Astrocyte (in vitro differentiated cells and primary cell): ENCODE results near the gene KY. TPM values are rescaled to one million over a fixed set of nuclear protein-coding genes. Genes with fewer than 3 reads are reported as not detected.

ENCODE experiments used
- DNase-seq: peaks from one replicate; pipeline ENCODE4 v3.0.0-alpha.2; 2010; ENCODE audit warnings: low read depth
- FAIRE-seq: peaks from 2 replicates; lab custom pipeline; 2011; peaks lifted over from hg19 to GRCh38; lab: Jason Lieb, UNC
- H2AFZ ChIP-seq: 2 replicates; pipeline ENCODE4 v1.6.0; 2012; ENCODE audit warnings: low read depth, low read length, inconsistent platforms
- H3K27ac ChIP-seq: 2 replicates; pipeline ENCODE4 v1.5.1; 2011; ENCODE audit warnings: low read depth, low read length, inconsistent platforms
- H3K27me3 ChIP-seq: 2 replicates; pipeline ENCODE4 v1.6.0; 2011; ENCODE audit warnings: low read length, inconsistent platforms; ENCODE audit not compliant: insufficient read depth
- H3K36me3 ChIP-seq: 2 replicates; pipeline ENCODE4 v1.5.1; 2011; ENCODE audit warnings: low read length, inconsistent platforms; ENCODE audit not compliant: insufficient read depth
- H3K4me1 ChIP-seq: 2 replicates; pipeline ENCODE4 v1.5.1; 2011; ENCODE audit warnings: low read length, inconsistent platforms; ENCODE audit not compliant: insufficient read depth
- H3K4me2 ChIP-seq: 2 replicates; pipeline ENCODE4 v1.6.0; 2012; ENCODE audit warnings: low read length, inconsistent platforms
- H3K4me3 ChIP-seq: 2 replicates; pipeline ENCODE4 v1.5.1; 2011; ENCODE audit warnings: low read depth, mild to moderate bottlenecking, low read length, inconsistent platforms; ENCODE audit not compliant: insufficient read depth
- H3K79me2 ChIP-seq: 2 replicates; pipeline ENCODE4 v1.6.0; 2012; ENCODE audit warnings: mild to moderate bottlenecking, low read length, inconsistent platforms; ENCODE audit not compliant: insufficient read depth
- H3K9ac ChIP-seq: 2 replicates; pipeline ENCODE4 v1.6.0; 2012; ENCODE audit warnings: mild to moderate bottlenecking, low read length, inconsistent platforms
- H3K9me3 ChIP-seq: 2 replicates; pipeline ENCODE4 v1.5.1; 2012; ENCODE audit warnings: low read depth, mild to moderate bottlenecking, low read length, inconsistent platforms; ENCODE audit not compliant: insufficient read depth
- H4K20me1 ChIP-seq: 2 replicates; pipeline ENCODE4 v1.6.0; 2012; ENCODE audit warnings: low read length, inconsistent platforms; ENCODE audit not compliant: insufficient read depth
- H3K27ac Mint-ChIP-seq: one replicate; pipeline ENCODE4 v1.8.0; 2021; ENCODE audit warnings: mild to moderate bottlenecking, mixed read lengths; ENCODE audit not compliant: unreplicated experiment
- H3K27me3 Mint-ChIP-seq: one replicate; pipeline ENCODE4 v1.8.0; 2021; ENCODE audit warnings: low read depth, mixed read lengths; ENCODE audit not compliant: unreplicated experiment
- H3K36me3 Mint-ChIP-seq: one replicate; pipeline ENCODE4 v1.8.0; 2021; ENCODE audit warnings: low read depth, mixed read lengths; ENCODE audit not compliant: unreplicated experiment
- H3K4me1 Mint-ChIP-seq: one replicate; pipeline ENCODE4 v1.8.0; 2021; ENCODE audit warnings: low read depth, mixed read lengths; ENCODE audit not compliant: unreplicated experiment
- H3K4me3 Mint-ChIP-seq: one replicate; pipeline ENCODE4 v1.8.0; 2021; ENCODE audit warnings: mild to moderate bottlenecking, moderate library complexity, mixed read lengths; ENCODE audit not compliant: unreplicated experiment
- H3K9me3 Mint-ChIP-seq: one replicate; pipeline ENCODE4 v1.8.0; 2021; ENCODE audit warnings: mild to moderate bottlenecking, mixed read lengths; ENCODE audit not compliant: unreplicated experiment
- EZH2 ChIP-seq: IDR thresholded peaks from 2 replicates; pipeline ENCODE4 v1.6.1; 2012; ENCODE audit warnings: mild to moderate bottlenecking, low read length, inconsistent platforms; ENCODE audit not compliant: insufficient read depth
- total RNA-seq: library from RNA; stranded (reverse); gene quantifications from 2 replicates; pipeline ENCODE4 v1.2.1, GENCODE V29; 2021
- TF ChIP-seq, protein P1 (sequence below): IDR thresholded peaks from 2 replicates; pipeline ENCODE4 v1.5.1; 2011; ENCODE audit warnings: low read depth, mild to moderate bottlenecking, inconsistent platforms, low read length, moderate library complexity; ENCODE audit not compliant: insufficient read depth

The KY gene
- total RNA-seq, 1 donor from 2014 or later = 0.11 TPM

DNA sequence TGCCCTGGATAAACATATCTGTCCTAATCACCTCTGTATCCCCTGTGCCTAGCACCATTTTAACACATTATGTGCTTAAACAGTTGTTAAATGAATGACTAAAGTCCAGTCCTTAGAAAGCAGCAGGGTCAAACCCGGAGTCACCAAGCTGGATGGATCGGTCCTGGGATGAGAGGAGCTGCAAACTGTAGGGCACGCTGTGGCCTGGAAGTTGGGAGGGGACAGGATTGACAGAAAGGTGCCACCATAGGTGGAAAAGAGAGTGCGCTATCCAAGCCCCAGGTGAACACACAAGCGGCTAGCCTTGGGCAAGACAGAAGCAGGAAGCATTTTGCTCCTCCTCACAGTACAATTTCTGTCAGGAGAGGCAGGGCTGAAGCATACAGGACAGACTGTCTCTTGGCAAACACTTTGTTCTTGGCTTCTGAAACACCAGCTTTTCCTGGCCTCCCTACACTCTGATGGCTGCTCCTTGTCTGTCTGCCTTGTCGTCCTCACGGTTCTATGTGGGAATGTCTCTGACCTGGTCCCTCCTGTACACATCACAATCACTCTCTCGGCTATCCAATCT, 48.4 kb upstream of the KY start:
- no peak for DNase-seq

DNA sequence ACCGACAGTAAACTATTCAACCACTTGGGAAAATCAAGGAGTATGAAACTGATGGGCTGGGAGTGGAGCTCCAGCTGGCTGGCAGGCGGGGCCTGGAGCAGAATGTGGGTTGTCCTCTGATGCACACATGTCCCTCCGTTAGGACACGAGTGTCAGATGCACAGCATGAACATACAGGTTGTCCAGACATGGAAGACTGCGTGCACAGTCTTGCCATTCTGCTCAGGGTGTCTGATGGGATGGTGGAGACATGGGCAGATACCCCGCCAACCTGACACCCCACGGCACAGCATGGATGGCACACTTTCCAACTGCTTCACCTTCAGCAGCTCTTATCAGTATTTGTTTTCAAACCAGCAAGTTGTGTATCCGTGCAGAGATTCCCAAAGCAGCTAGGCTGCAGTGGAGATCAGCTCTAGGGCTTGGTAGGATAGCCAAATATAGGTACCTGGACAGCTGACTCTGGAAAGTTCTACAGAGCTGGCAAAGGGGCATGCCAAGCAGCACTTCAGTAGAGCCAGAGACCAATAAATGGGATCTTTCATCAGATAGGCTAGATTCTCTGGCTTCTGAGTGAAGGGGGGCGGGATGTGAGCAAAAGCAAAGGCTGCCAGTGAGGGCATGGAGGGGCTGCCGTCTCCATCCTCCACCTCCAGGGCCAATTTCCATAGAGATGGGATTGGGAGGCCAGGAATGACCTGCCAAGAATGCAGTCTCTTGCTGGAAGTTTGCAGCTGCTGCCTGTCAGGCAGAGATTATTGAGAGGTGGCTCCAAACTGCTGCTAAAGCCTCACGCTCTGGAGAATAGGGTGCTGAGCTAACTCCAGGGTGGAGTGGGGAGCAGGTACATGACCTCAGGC, 47.2 kb upstream of the KY start:
- Histone ChIP-seq H3K4me2 (no peak overlapping the region), H3K4me1 (no peaks in the 10 kb centered on the region), H3K4me3 (no peak overlapping the region), H3K9ac (no peak overlapping the region), H4K20me1 (no peaks in the 10 kb centered on the region), H2AFZ (no peak overlapping the region), H3K9me3 (no peaks in the 10 kb centered on the region), H3K79me2 (no peaks in the 10 kb centered on the region), H3K36me3 (no peaks in the 10 kb centered on the region), H3K27ac (no peak overlapping the region), H3K27me3 (no peaks in the 10 kb centered on the region)
- no peaks in the 10 kb centered on the region for H3K36me3 Mint-ChIP-seq
- FAIRE-seq (no peak), DNase-seq (no peak)
- no peak overlapping the region for H3K27ac Mint-ChIP-seq
- H3K4me1 Mint-ChIP-seq = no peaks in the 10 kb centered on the region
- TF ChIP-seq EZH2 = no peak
- TF ChIP-seq, protein P1, sequence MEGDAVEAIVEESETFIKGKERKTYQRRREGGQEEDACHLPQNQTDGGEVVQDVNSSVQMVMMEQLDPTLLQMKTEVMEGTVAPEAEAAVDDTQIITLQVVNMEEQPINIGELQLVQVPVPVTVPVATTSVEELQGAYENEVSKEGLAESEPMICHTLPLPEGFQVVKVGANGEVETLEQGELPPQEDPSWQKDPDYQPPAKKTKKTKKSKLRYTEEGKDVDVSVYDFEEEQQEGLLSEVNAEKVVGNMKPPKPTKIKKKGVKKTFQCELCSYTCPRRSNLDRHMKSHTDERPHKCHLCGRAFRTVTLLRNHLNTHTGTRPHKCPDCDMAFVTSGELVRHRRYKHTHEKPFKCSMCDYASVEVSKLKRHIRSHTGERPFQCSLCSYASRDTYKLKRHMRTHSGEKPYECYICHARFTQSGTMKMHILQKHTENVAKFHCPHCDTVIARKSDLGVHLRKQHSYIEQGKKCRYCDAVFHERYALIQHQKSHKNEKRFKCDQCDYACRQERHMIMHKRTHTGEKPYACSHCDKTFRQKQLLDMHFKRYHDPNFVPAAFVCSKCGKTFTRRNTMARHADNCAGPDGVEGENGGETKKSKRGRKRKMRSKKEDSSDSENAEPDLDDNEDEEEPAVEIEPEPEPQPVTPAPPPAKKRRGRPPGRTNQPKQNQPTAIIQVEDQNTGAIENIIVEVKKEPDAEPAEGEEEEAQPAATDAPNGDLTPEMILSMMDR = no peak
- no peak overlapping the region for H3K4me3 Mint-ChIP-seq
- H3K27me3 Mint-ChIP-seq = peaks cover 23% of the 10 kb centered on the region
- no peaks in the 10 kb centered on the region for H3K9me3 Mint-ChIP-seq

More for the DNA sequence above, 48.4 kb upstream of the KY start:
- no peak for FAIRE-seq
- H3K4me3 ChIP-seq = no peak overlapping the region
- H3K27ac ChIP-seq = no peak overlapping the region
- Mint-ChIP-seq H3K36me3 (no peaks in the 10 kb centered on the region), H3K27me3 (peaks cover 28% of the 10 kb centered on the region), H3K27ac (no peak overlapping the region), H3K9me3 (peaks cover 2% of the 10 kb centered on the region), H3K4me1 (no peaks in the 10 kb centered on the region), H3K4me3 (no peak overlapping the region)
- H3K9ac ChIP-seq = no peak overlapping the region
- H3K9me3 ChIP-seq = no peaks in the 10 kb centered on the region
- H3K79me2 ChIP-seq = no peaks in the 10 kb centered on the region
- no peak overlapping the region for H3K4me2 ChIP-seq
- TF ChIP-seq, protein P1 = no peak
- TF ChIP-seq EZH2 = no peak
- H3K4me1 ChIP-seq = no peaks in the 10 kb centered on the region
- H2AFZ ChIP-seq = no peak overlapping the region
- no peaks in the 10 kb centered on the region for H4K20me1 ChIP-seq
- no peaks in the 10 kb centered on the region for H3K27me3 ChIP-seq
- no peaks in the 10 kb centered on the region for H3K36me3 ChIP-seq

DNA sequence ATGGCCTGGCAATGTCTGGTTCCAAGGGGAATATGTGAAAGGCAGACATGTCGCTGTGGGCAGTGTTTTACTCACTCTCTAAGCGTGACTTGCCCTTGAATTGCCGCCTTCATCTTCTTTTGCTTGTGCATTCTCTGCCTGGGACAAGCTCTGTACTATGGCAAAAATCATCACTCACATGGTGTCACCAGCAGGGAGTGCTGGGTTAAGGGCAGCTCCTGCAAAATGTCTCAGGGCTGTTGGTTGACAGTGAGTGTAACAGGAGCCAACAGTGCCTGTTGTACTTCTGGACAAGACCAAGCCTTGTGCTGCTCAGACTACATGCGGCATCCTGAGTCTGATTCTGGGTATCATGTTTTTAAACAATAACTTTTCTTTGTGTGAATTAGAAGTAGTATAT, 45.3 kb upstream of the KY start:
- Histone ChIP-seq H3K27ac (no peak overlapping the region), H2AFZ (no peak overlapping the region), H3K27me3 (no peaks in the 10 kb centered on the region), H3K9me3 (no peaks in the 10 kb centered on the region), H4K20me1 (no peaks in the 10 kb centered on the region), H3K4me3 (no peak overlapping the region), H3K4me2 (no peak overlapping the region), H3K4me1 (no peaks in the 10 kb centered on the region), H3K79me2 (no peaks in the 10 kb centered on the region), H3K36me3 (no peaks in the 10 kb centered on the region), H3K9ac (no peak overlapping the region)
- DNase-seq (no peak), FAIRE-seq (no peak)
- Mint-ChIP-seq H3K27me3 (peaks cover 23% of the 10 kb centered on the region), H3K27ac (no peak overlapping the region), H3K4me1 (no peaks in the 10 kb centered on the region), H3K36me3 (no peaks in the 10 kb centered on the region), H3K9me3 (no peaks in the 10 kb centered on the region), H3K4me3 (no peak overlapping the region)
- TF ChIP-seq, protein P1 = no peak
- TF ChIP-seq EZH2 = no peak
